ENCODE data around the gene PDGFB. TPM values are rescaled to one million over a fixed set of nuclear protein-coding genes. Genes with fewer than 3 reads are reported as not detected.

Gene PDGFB
- total and polyA plus RNA-seq, 5 donors from 2014 or later: 0.63 to 6.3 (median 4.3) TPM

DNA sequence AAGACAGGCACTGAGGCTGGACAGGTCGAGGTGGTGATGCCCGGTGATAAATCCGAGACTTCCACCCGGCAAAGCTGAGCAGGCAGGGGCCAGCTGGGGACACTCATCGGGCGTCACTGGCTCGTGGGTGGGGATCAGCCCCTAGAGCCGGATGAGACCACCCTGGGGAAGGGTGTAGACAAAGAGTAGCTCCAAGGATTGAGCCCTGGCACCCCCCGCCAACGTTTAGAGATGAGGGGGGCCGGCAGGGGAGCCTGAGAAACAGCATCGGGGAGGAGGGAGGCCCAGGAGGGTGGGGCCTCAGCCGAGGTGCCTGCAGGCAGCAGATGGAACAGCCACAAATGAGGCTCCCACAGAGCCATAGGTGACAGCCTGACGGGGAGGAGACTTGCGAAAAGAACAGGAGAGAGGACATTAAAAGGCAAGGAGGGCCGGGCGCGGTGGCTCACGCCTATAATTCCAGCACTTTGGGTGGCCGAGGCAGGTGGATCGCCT lies 64.9 kb downstream of the PDGFB start:
- Histone ChIP-seq H3K4me1 (ENCODE audit: control insufficient read depth, insufficient read depth, low read length, poor library complexity, severe bottlenecking) (peaks cover 26% of the 10 kb centered on the region), H3K9me3 (ENCODE audit: control insufficient read depth in 2 of 2, low read length in 2 of 2) (peaks cover 0 to 4% of the 10 kb centered on the region in 2 experiments), H3K4me3 (ENCODE audit: low read depth, low read length) (no peak overlapping the region), H3K27ac (ENCODE audit: insufficient read depth, low read length, poor library complexity, severe bottlenecking) (no peak overlapping the region), H3K27me3 (ENCODE audit: control insufficient read depth, insufficient read depth, low read length) (no peaks in the 10 kb centered on the region), H3K36me3 (ENCODE audit: control insufficient read depth, insufficient read depth, low read length) (no peaks in the 10 kb centered on the region)
- Mint-ChIP-seq H3K27ac (peak overlapping the region in 2 of 3 donors; percentile 69 to 84), H3K4me3 (no peak overlapping the region), H3K9me3 (peaks cover 0 to 2% (median 0%) of the 10 kb centered on the region in 7 donors), H3K4me1 (peaks cover 0 to 39% (median 16%) of the 10 kb centered on the region in 4 donors), H3K27me3 (no peaks in the 10 kb centered on the region), H3K36me3 (peaks cover 3% of the 10 kb centered on the region)
- DNase-seq: no peak
- ATAC-seq (ENCODE audit: low read depth in 2 of 2): no peak

DNA sequence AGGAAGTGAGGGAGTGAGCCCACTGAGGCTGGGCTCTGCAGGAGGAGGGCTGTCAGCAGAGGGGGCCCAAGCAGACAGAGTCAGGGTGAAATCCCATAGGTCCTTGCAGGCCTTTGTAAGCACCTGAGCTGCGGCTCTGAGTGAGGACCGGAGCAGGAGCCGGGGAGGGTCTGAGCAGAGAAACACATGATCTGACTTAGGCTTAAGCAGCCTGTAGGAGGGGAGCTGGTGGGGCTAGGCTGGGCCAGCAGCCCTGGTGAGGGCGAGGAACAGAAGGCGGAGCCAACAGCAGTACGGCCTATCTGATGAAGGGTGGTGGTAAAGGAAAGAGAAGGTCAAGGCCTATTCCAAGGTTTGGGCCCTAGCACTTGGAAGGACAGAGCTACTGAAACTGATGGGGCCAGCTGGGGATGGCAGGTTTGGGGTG lies 65.4 kb downstream of the PDGFB start:
- H3K27ac Mint-ChIP-seq: peak overlapping the region; percentile 69 to 96 (median 84)
- Histone ChIP-seq H3K36me3 (ENCODE audit: control insufficient read depth, insufficient read depth, low read length) (no peaks in the 10 kb centered on the region), H3K4me1 (ENCODE audit: control insufficient read depth, insufficient read depth, low read length, poor library complexity, severe bottlenecking) (peaks cover 31% of the 10 kb centered on the region), H3K4me3 (ENCODE audit: low read depth, low read length) (no peak overlapping the region), H3K27ac (ENCODE audit: insufficient read depth, low read length, poor library complexity, severe bottlenecking) (no peak overlapping the region), H3K27me3 (ENCODE audit: control insufficient read depth, insufficient read depth, low read length) (no peaks in the 10 kb centered on the region), H3K9me3 (ENCODE audit: control insufficient read depth in 2 of 2, low read length in 2 of 2) (peaks cover 0 to 4% of the 10 kb centered on the region in 2 experiments)
- DNase-seq: no peak
- no peaks in the 10 kb centered on the region for H3K27me3 Mint-ChIP-seq
- peaks cover 3 to 43% (median 19%) of the 10 kb centered on the region in 4 donors for H3K4me1 Mint-ChIP-seq
- peaks cover 0 to 2% (median 0%) of the 10 kb centered on the region in 7 donors for H3K9me3 Mint-ChIP-seq
- no peak for ATAC-seq (ENCODE audit: low read depth in 2 of 2)
- H3K4me3 Mint-ChIP-seq: peak overlapping the region in 1 of 4 donors; percentile 36
- H3K36me3 Mint-ChIP-seq: peaks cover 3% of the 10 kb centered on the region

- Histone ChIP-seq H3K4me3 (ENCODE audit: low read depth, low read length) (no peak overlapping the region), H3K36me3 (ENCODE audit: control insufficient read depth, insufficient read depth, low read length) (no peaks in the 10 kb centered on the region), H3K27me3 (ENCODE audit: control insufficient read depth, insufficient read depth, low read length) (no peaks in the 10 kb centered on the region), H3K4me1 (ENCODE audit: control insufficient read depth, insufficient read depth, low read length, poor library complexity, severe bottlenecking) (peaks cover 40% of the 10 kb centered on the region), H3K9me3 (ENCODE audit: control insufficient read depth in 2 of 2, low read length in 2 of 2) (peaks cover 0 to 4% of the 10 kb centered on the region in 2 experiments), H3K27ac (ENCODE audit: insufficient read depth, low read length, poor library complexity, severe bottlenecking) (no peak overlapping the region)
- no peak for ATAC-seq (ENCODE audit: low read depth in 2 of 2)
- Mint-ChIP-seq H3K36me3 (peaks cover 3% of the 10 kb centered on the region), H3K27ac (peak overlapping the region; percentile 86 to 96 (median 90)), H3K4me1 (peaks cover 11 to 53% (median 27%) of the 10 kb centered on the region in 4 donors), H3K9me3 (peaks cover 0 to 2% (median 0%) of the 10 kb centered on the region in 7 donors), H3K4me3 (peak overlapping the region in 3 of 4 donors; percentile 2 to 75 (median 46)), H3K27me3 (no peaks in the 10 kb centered on the region)
- peak in 1 of 3 donors; percentile 31 for DNase-seq
Observed at GRCh38 chr22:39178206-39179111, 66.3 kb downstream of the PDGFB start.

- no peaks in the 10 kb centered on the region for H3K36me3 ChIP-seq (ENCODE audit: control insufficient read depth, insufficient read depth, low read length)
- peaks cover 47% of the 10 kb centered on the region for H3K4me1 ChIP-seq (ENCODE audit: control insufficient read depth, insufficient read depth, low read length, poor library complexity, severe bottlenecking)
- H3K27ac ChIP-seq (ENCODE audit: insufficient read depth, low read length, poor library complexity, severe bottlenecking): no peak overlapping the region
- H3K27me3 Mint-ChIP-seq: no peaks in the 10 kb centered on the region
- no peaks in the 10 kb centered on the region for H3K27me3 ChIP-seq (ENCODE audit: control insufficient read depth, insufficient read depth, low read length)
- H3K27ac Mint-ChIP-seq: peak overlapping the region; percentile 86 to 96 (median 90)
- H3K4me3 ChIP-seq (ENCODE audit: low read depth, low read length): no peak overlapping the region
- peaks cover 11 to 60% (median 33%) of the 10 kb centered on the region in 4 donors for H3K4me1 Mint-ChIP-seq
- H3K4me3 Mint-ChIP-seq: peak overlapping the region; percentile 2 to 75 (median 58)
- DNase-seq (no peak), ATAC-seq (ENCODE audit: low read depth in 2 of 2) (no peak)
- peaks cover 3% of the 10 kb centered on the region for H3K36me3 Mint-ChIP-seq
- H3K9me3 Mint-ChIP-seq: peaks cover 0 to 2% (median 0%) of the 10 kb centered on the region in 7 donors
- peaks cover 0 to 4% of the 10 kb centered on the region in 2 experiments for H3K9me3 ChIP-seq (ENCODE audit: control insufficient read depth in 2 of 2, low read length in 2 of 2)
Observed at GRCh38 chr22:39177791-39178190, 67.0 kb downstream of the PDGFB start.

DNA sequence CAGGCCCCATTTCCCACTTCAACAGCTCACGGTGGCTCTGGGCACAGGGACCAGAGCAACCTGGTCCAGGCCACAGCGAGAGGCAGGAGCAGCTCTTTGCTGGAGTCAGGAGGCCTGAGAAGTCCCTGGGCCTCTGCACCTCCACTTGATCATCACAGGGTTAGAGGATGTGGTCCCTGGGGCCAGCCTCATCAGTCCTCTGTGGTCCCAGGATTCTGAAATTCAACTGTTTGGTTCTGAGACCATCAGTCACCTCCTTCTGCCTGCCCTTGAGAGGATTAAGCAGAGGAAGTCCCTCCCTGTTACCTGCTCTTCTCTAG lies 67.4 kb downstream of the PDGFB start:
- no peaks in the 10 kb centered on the region for H3K27me3 ChIP-seq (ENCODE audit: control insufficient read depth, insufficient read depth, low read length)
- H3K27ac ChIP-seq (ENCODE audit: insufficient read depth, low read length, poor library complexity, severe bottlenecking): no peak overlapping the region
- Mint-ChIP-seq H3K9me3 (peaks cover 0 to 2% (median 0%) of the 10 kb centered on the region in 7 donors), H3K36me3 (peaks cover 3% of the 10 kb centered on the region), H3K27me3 (no peaks in the 10 kb centered on the region), H3K27ac (peak overlapping the region; percentile 86 to 96 (median 90)), H3K4me3 (peak overlapping the region in 2 of 4 donors; percentile 27 to 75), H3K4me1 (peaks cover 11 to 60% (median 33%) of the 10 kb centered on the region in 4 donors)
- peak in 1 of 2 donors; percentile 12 for ATAC-seq (ENCODE audit: low read depth in 2 of 2)
- no peaks in the 10 kb centered on the region for H3K36me3 ChIP-seq (ENCODE audit: control insufficient read depth, insufficient read depth, low read length)
- DNase-seq: no peak
- peaks cover 50% of the 10 kb centered on the region for H3K4me1 ChIP-seq (ENCODE audit: control insufficient read depth, insufficient read depth, low read length, poor library complexity, severe bottlenecking)
- peaks cover 0 to 4% of the 10 kb centered on the region in 2 experiments for H3K9me3 ChIP-seq (ENCODE audit: control insufficient read depth in 2 of 2, low read length in 2 of 2)
- H3K4me3 ChIP-seq (ENCODE audit: low read depth, low read length): no peak overlapping the region

- no peak overlapping the region for H3K4me3 ChIP-seq (ENCODE audit: low read depth, low read length)
- peaks cover 0 to 4% of the 10 kb centered on the region in 2 experiments for H3K9me3 ChIP-seq (ENCODE audit: control insufficient read depth in 2 of 2, low read length in 2 of 2)
- no peaks in the 10 kb centered on the region for H3K27me3 Mint-ChIP-seq
- no peak overlapping the region for H3K4me3 Mint-ChIP-seq
- no peaks in the 10 kb centered on the region for H3K36me3 ChIP-seq (ENCODE audit: control insufficient read depth, insufficient read depth, low read length)
- peaks cover 0 to 2% (median 0%) of the 10 kb centered on the region in 7 donors for H3K9me3 Mint-ChIP-seq
- ATAC-seq (ENCODE audit: low read depth in 2 of 2): no peak
- H3K27me3 ChIP-seq (ENCODE audit: control insufficient read depth, insufficient read depth, low read length): no peaks in the 10 kb centered on the region
- peaks cover 3% of the 10 kb centered on the region for H3K36me3 Mint-ChIP-seq
- DNase-seq: no peak
- H3K4me1 ChIP-seq (ENCODE audit: control insufficient read depth, insufficient read depth, low read length, poor library complexity, severe bottlenecking): peaks cover 55% of the 10 kb centered on the region
- peak overlapping the region; percentile 5 for H3K27ac ChIP-seq (ENCODE audit: insufficient read depth, low read length, poor library complexity, severe bottlenecking)
- H3K27ac Mint-ChIP-seq: peak overlapping the region; percentile 86 to 96 (median 90)
- H3K4me1 Mint-ChIP-seq: peaks cover 11 to 66% (median 33%) of the 10 kb centered on the region in 4 donors
Observed at GRCh38 chr22:39176714-39177455, 67.9 kb downstream of the PDGFB start.

- H3K27me3 Mint-ChIP-seq: no peaks in the 10 kb centered on the region
- no peak for ATAC-seq (ENCODE audit: low read depth in 2 of 2)
- H3K9me3 Mint-ChIP-seq: peaks cover 0 to 2% (median 0%) of the 10 kb centered on the region in 7 donors
- H3K4me1 Mint-ChIP-seq: peaks cover 11 to 72% (median 34%) of the 10 kb centered on the region in 4 donors
- peaks cover 3% of the 10 kb centered on the region for H3K36me3 Mint-ChIP-seq
- DNase-seq: no peak
- Histone ChIP-seq H3K4me3 (ENCODE audit: low read depth, low read length) (no peak overlapping the region), H3K9me3 (ENCODE audit: control insufficient read depth in 2 of 2, low read length in 2 of 2) (no peaks in the 10 kb centered on the region), H3K4me1 (ENCODE audit: control insufficient read depth, insufficient read depth, low read length, poor library complexity, severe bottlenecking) (peaks cover 62% of the 10 kb centered on the region), H3K27ac (ENCODE audit: insufficient read depth, low read length, poor library complexity, severe bottlenecking) (peak overlapping the region; percentile 5), H3K36me3 (ENCODE audit: control insufficient read depth, insufficient read depth, low read length) (no peaks in the 10 kb centered on the region), H3K27me3 (ENCODE audit: control insufficient read depth, insufficient read depth, low read length) (no peaks in the 10 kb centered on the region)
- H3K4me3 Mint-ChIP-seq: no peak overlapping the region
- H3K27ac Mint-ChIP-seq: peak overlapping the region; percentile 65 to 96 (median 79)
Observed at GRCh38 chr22:39176143-39176713, 68.6 kb downstream of the PDGFB start.

Measured in CD4-positive, CD25-positive, alpha-beta regulatory T cell (primary cell).